Mammary epithelial cell (primary cell): ENCODE results near the gene MIB1.

Experiments used
- CTCF ChIP-seq, 2 donors: IDR thresholded peaks in 1 of 2; conservative IDR thresholded peaks in 1 of 2; 2 replicates each; pipeline ENCODE4 v1.5.1; 2011 to 2012; ENCODE audit warnings: inconsistent platforms in 2 of 2, low read length in 2 of 2, mild to moderate bottlenecking in 2 of 2, control low read depth in 1 of 2, low read depth in 1 of 2; ENCODE audit not compliant: insufficient read depth in 1 of 2; ENCODE audit errors: extremely low read depth in 1 of 2
- EZH2 ChIP-seq: IDR thresholded peaks from 2 replicates; pipeline ENCODE4 v1.6.1; 2012; ENCODE audit warnings: low read length, inconsistent platforms, borderline replicate concordance

GRCh38 chr18:21830532-21830931 is 89.9 kb downstream of the MIB1 start:
- no peak for TF ChIP-seq CTCF (conservative IDR thresholded peaks at IDR 0.05 in 1 of 2, IDR thresholded peaks at IDR 0.05 in 1 of 2; ENCODE audit: extremely low read depth in 1 of 2, insufficient read depth in 1 of 2, low read depth in 1 of 2, low read length in 2 of 2)
- no peak for TF ChIP-seq EZH2
